ENCODE data around the gene SPAG16.

Gene SPAG16

DNA sequence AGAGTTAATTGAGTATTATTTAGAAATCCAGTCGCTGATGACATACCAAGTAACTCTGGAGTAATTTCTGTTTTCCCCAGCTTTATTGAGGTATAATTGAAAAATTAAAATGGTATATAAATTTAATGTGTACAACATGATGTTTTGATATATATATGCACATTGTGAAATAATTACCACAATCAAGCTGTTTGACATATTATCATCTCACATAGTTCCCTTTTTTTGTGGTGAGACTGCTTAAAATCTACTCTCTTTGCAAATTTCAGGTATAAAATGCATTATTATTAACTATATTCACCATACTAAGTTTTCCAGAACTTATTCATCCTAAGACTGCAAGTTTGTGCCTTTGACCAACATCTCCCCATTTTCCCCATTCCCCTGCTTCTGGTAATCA is 25.0 kb upstream of the SPAG16 start:
- no peaks in the 10 kb centered on the region for H3K27me3 Mint-ChIP-seq (ENCODE audit: low read depth)
- no peaks in the 10 kb centered on the region for H3K4me1 Mint-ChIP-seq
- no peaks in the 10 kb centered on the region for H3K9me3 Mint-ChIP-seq
- no peak overlapping the region for H3K27ac Mint-ChIP-seq
- no peak overlapping the region for H3K4me3 Mint-ChIP-seq
- no peaks in the 10 kb centered on the region for H3K36me3 Mint-ChIP-seq (ENCODE audit: low read depth)
- no peak for TF ChIP-seq CTCF (IDR thresholded peaks at IDR 0.05; ENCODE audit: unreplicated experiment in 3 of 3)

DNA sequence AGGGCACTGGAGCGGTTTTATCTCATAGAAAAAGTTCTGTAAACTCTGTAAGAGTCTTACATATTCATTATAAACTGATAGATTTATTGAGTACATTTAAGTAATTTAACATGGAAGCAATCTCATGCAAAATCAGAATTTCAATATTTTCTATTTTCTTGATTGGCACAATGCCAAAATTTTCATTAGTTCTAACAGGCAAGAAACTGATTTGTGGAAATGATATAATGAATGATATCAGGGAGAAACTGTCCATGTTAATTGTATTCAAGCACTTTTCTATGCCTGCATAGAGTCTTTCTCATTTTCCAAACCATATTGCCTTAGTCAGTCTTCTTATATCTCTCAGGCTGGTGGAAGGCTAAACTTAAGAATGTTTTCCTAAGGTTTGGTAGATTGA is 23.0 kb upstream of the SPAG16 start:
- H3K4me1 Mint-ChIP-seq = peaks cover 3% of the 10 kb centered on the region
- no peak overlapping the region for H3K4me3 Mint-ChIP-seq
- H3K27ac Mint-ChIP-seq = no peak overlapping the region
- no peaks in the 10 kb centered on the region for H3K27me3 Mint-ChIP-seq (ENCODE audit: low read depth)
- H3K9me3 Mint-ChIP-seq = no peaks in the 10 kb centered on the region
- H3K36me3 Mint-ChIP-seq (ENCODE audit: low read depth) = no peaks in the 10 kb centered on the region
- no peak for TF ChIP-seq CTCF (IDR thresholded peaks at IDR 0.05; ENCODE audit: unreplicated experiment in 3 of 3)

GRCh38 chr2:213261715-213262114 is 22.5 kb upstream of the SPAG16 start:
- H3K36me3 Mint-ChIP-seq (ENCODE audit: low read depth) = no peaks in the 10 kb centered on the region
- H3K9me3 Mint-ChIP-seq = no peaks in the 10 kb centered on the region
- no peak for TF ChIP-seq CTCF (IDR thresholded peaks at IDR 0.05; ENCODE audit: unreplicated experiment in 3 of 3)

GRCh38 chr2:213265679-213266078 is 18.6 kb upstream of the SPAG16 start:
- peaks cover 9% of the 10 kb centered on the region for H3K4me1 Mint-ChIP-seq
- no peaks in the 10 kb centered on the region for H3K36me3 Mint-ChIP-seq (ENCODE audit: low read depth)
- H3K27ac Mint-ChIP-seq = peak overlapping the region in 2 of 3 experiments; percentile 33 to 63
- TF ChIP-seq CTCF (IDR thresholded peaks at IDR 0.05; ENCODE audit: unreplicated experiment in 3 of 3) = no peak
- H3K27me3 Mint-ChIP-seq (ENCODE audit: low read depth) = no peaks in the 10 kb centered on the region
- H3K9me3 Mint-ChIP-seq = no peaks in the 10 kb centered on the region
- H3K4me3 Mint-ChIP-seq = peak overlapping the region in 1 of 3 experiments; percentile 37

More at GRCh38 chr2:213261715-213262114, 22.5 kb upstream of the SPAG16 start:
- peaks cover 7% of the 10 kb centered on the region for H3K4me1 Mint-ChIP-seq
- H3K27ac Mint-ChIP-seq = no peak overlapping the region
- no peak overlapping the region for H3K4me3 Mint-ChIP-seq
- H3K27me3 Mint-ChIP-seq (ENCODE audit: low read depth) = no peaks in the 10 kb centered on the region

DNA sequence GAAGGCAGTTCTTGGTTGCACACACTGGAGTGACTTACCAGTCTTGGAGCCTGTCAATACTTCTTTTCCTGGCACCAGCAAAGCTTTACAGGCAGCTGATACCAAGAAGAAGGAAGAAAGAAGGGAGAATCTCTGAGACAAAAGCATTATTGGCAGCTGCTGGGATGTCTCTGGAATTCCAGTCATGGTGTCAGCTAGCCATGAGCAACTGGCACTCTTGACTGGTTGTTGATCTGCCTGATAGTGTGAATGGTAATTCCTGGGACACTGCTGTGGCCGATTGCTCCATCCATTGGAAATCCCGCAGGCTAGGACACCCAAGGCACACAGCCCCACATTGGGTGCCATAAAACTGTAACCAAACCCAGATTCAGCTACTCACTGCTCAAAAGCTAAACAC is 17.8 kb upstream of the SPAG16 start:
- peaks cover 9% of the 10 kb centered on the region for H3K4me1 Mint-ChIP-seq
- no peaks in the 10 kb centered on the region for H3K27me3 Mint-ChIP-seq (ENCODE audit: low read depth)
- TF ChIP-seq CTCF (IDR thresholded peaks at IDR 0.05; ENCODE audit: unreplicated experiment in 3 of 3) = no peak
- peak overlapping the region in 1 of 3 experiments; percentile 45 for H3K4me3 Mint-ChIP-seq
- no peaks in the 10 kb centered on the region for H3K9me3 Mint-ChIP-seq
- peak overlapping the region; percentile 33 to 69 (median 46) for H3K27ac Mint-ChIP-seq
- no peaks in the 10 kb centered on the region for H3K36me3 Mint-ChIP-seq (ENCODE audit: low read depth)

- no peak overlapping the region for H3K4me3 Mint-ChIP-seq
- H3K9me3 Mint-ChIP-seq = no peaks in the 10 kb centered on the region
- no peak for TF ChIP-seq CTCF (IDR thresholded peaks at IDR 0.05; ENCODE audit: unreplicated experiment in 3 of 3)
- no peaks in the 10 kb centered on the region for H3K27me3 Mint-ChIP-seq (ENCODE audit: low read depth)
- no peaks in the 10 kb centered on the region for H3K36me3 Mint-ChIP-seq (ENCODE audit: low read depth)
- no peak overlapping the region for H3K27ac Mint-ChIP-seq
- H3K4me1 Mint-ChIP-seq = no peaks in the 10 kb centered on the region
Observed at GRCh38 chr2:213271947-213272346, 12.3 kb upstream of the SPAG16 start.
